T-helper 2 cell treated with Interferon-gamma antibody and Interleukin-4, amounts not matched to agents 100 ng/mL and 5 ng/mL, for 36 hours (primary cell): ENCODE data around the gene ASB14. TPM values are rescaled to one million over a fixed set of nuclear protein-coding genes. Genes with fewer than 3 reads are reported as not detected.

Source experiments
- intact Hi-C: fragments of 100-400 bp; cut with micrococcal nuclease; formaldehyde crosslinking; loops from one replicate; pipeline ENCODE4 v1.15.1; 2023
- total RNA-seq: library from RNA; stranded (reverse); gene quantifications from 2 replicates; pipeline ENCODE4 v1.2.3, GENCODE V29; 2022

Gene ASB14
- total RNA-seq, 1 donor from 2014 or later, result not detected

- intact Hi-C loops, result no loop called here
These were observed 31.4 kb downstream of the ASB14 start for GRCh38 chr3:57261119-57261518.

GRCh38 chr3:57257678-57258077 lies 34.8 kb downstream of the ASB14 start:
- intact Hi-C loops, result no loop called here

- intact Hi-C loops, result no loop called here
These were observed 35.6 kb downstream of the ASB14 start for GRCh38 chr3:57256844-57257243.

DNA sequence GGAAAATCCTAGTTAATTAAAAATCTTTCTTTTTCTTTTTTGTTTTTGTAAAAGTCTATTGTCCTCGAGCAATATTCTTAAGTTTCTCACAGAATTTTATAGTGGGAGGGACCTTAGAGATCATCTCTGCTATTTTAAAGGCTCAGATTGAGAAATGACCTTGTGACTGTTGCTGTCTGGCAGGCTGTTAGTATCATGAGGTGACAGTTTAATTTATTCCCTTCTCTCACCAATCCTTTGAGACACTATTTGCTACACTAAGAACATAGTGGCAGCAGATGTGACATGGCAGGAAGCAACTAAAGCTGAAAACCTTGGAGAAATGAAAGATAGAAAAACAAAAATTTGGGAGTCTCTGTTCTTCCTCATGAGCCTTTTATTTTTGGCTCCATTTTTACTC lies 40.1 kb downstream of the ASB14 start:
- intact Hi-C loops, result no loop called here

- intact Hi-C loops, result no loop called here
These were observed 47.5 kb downstream of the ASB14 start for GRCh38 chr3:57244946-57245345.

DNA sequence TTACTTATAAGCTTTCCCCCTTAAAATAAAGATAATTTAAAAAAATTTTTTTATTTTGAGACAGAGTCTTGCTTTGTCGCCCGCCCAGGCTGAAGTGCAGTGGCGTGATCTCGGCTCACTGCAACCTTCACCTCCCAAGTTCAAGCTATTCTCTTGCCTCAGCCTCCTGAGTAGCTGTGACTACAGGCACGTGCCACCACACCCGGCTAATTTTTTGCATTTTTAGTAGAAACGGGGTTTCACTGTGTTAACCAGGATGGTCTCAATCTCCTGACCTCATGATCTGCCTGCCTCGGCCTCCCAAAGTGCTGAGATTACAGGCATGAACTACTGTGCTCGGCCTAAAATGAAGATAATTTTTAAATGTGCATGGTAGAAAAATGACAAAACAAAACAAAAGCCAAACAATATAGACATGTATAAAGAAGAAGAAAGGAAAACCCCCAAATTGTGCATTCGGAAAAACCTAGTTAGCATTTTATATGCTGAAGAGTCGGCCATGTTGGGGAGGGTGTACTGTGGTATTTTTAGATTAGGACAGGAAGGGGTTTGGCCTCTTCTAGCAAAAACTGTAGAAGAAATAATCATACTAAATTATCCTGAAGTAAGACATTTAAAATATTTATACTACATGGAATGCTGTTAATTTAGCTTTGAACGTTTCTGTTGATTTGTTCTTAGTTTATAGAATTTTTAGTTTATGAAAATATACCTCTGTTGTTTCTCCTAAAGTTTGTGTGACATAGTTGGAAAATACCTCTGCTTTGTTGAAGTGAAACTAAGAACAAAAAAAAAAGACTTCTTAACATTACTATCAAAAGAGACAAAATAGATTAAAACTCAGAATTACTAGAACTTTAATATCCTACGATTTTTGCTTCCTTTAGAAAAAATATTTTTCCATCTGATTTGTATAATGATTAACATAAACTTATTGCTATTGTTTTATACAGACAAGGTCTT lies 57.6 kb downstream of the ASB14 start:
- intact Hi-C loops, result no loop called here

DNA sequence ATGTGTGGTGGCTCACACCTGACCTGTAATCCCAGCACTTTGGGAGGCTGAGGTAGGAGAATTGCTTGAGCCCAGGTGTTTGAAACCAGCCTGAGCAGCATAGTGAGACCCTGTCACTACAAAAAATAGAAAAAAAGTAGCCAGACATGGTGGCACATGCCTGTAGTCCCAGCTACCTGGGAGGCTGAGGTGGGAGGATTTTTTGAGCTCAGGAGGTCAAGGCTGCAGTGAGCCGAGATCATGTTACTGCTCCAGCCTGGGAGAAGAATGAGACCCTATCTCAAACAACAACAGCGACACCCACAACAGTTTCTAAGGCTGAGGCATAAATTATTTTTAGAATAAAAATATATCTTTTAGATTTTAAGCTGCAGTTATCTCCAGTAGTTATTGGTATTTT lies 58.7 kb downstream of the ASB14 start:
- intact Hi-C loops, result no loop called here

DNA sequence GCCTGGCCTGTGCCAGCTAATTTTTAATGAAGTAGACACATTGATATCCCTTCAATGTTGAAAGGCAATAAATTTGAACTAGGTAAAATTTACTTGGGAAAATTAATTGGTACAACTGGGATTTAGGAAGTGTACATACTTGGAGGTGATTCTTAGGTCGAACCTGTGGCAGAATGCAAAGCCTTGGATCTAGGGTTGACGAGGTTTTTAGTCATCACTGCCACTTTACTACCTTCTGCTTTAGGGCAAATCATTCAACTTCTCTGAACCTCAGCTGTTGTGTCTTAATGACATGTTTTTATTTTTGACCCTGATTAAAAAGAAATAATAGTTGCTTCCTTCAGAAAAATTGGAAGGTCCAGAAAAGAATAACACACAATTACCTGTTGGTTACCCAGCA lies 62.5 kb downstream of the ASB14 start:
- intact Hi-C loops, result no loop called here

- intact Hi-C loops, result loop anchor here (2.0 to 10.0 kb wide), 9 partner anchors 57 to 1107 kb away; partner anchors contain the start of genes ARF4, ARHGEF3, DENND6A and PDE12
These were observed 64.3 kb downstream of the ASB14 start for GRCh38 chr3:57227930-57228751.

- intact Hi-C loops, result loop anchor here (5.0 to 10.0 kb wide), 6 partner anchors 313 to 1107 kb away; partner anchors contain the start of genes ARHGEF3, DENND6A, PDE12 and PXK
These were observed 65.1 kb downstream of the ASB14 start, which contains the start of gene APPL1 for GRCh38 chr3:57227204-57227929. APPL1 (plus strand) TSS chr3:57227729; CDS start chr3:57227884, 155 bp downstream.

DNA sequence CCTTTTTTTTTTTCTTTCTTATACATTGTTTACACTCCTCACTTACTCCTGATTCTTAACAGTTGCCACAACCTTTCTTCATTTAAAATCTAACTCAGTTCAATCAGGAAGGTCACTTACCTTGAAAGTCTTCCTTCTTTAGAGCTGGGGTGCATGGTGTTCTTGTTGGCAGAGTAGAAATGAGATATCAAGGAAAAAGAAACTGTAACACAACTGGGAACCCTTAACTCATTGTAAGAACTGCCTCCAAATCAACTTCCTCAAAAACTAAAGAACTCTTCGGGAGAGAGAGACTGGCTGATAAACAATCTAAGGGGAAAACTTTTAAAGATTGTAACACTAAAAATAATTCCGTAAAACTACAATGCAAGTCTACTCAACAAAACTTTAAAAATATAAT lies 66.3 kb downstream of the ASB14 start:
- intact Hi-C loops, result loop anchor here (5.0 to 10.0 kb wide), 6 partner anchors 311 to 1109 kb away; partner anchors contain the start of genes ARHGEF3, DENND6A, PDE12 and PXK

- intact Hi-C loops, result loop anchor here (5.0 to 10.0 kb wide), 6 partner anchors 310 to 1110 kb away; partner anchors contain the start of genes ARHGEF3, DENND6A, PDE12 and PXK
These were observed 67.6 kb downstream of the ASB14 start for GRCh38 chr3:57224856-57225255.

- intact Hi-C loops, result loop anchor here (10.0 kb wide), 2 partner anchors 307 to 1113 kb away; partner anchors contain the start of gene PXK
These were observed 70.6 kb downstream of the ASB14 start for GRCh38 chr3:57221883-57222282.

Other genes starting within 250 kb of the ASB14 start
- not detected in 2 replicates for gene SPATA12, start 232.0 kb downstream of the ASB14 start, total RNA-seq
- gene IL17RD, start 127.3 kb downstream of the ASB14 start, total RNA-seq, result 0.02 TPM in 1 of 2 replicates, not detected in the other
- 0.68 and 1.1 TPM in 2 replicates for gene HESX1, start 92.7 kb downstream of the ASB14 start, total RNA-seq
- 40.4 and 41.3 TPM in 2 replicates for gene APPL1, start 65.0 kb downstream of the ASB14 start, total RNA-seq